Measurements from ENCODE around the gene KRTAP6-2.

KRTAP6-2 gene

DNA sequence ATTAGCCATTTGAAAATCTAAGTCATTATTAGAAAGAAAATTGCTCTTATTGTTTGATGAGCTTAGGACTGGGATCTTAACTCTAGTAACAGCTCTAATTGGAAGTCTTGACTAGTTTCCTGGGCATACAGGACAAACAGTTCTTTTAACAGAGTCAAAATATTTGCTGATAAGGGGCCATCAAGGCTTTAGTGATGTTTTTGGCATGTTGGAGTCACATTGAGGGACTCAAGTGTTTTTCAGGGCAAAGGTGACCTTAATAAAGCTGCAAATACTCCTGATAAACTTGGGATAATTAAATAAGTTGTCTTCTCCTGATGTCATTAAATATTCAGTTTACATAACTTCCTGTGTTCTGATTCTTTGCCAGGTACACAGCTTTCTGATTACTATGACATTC is 31.1 kb downstream of the KRTAP6-2 start:
- DNase-seq (ENCODE audit: low read depth) = no peak

- DNase-seq (ENCODE audit: low read depth) = no peak
Measured at GRCh38 chr21:30563630-30564029, 35.1 kb downstream of the KRTAP6-2 start.

DNA sequence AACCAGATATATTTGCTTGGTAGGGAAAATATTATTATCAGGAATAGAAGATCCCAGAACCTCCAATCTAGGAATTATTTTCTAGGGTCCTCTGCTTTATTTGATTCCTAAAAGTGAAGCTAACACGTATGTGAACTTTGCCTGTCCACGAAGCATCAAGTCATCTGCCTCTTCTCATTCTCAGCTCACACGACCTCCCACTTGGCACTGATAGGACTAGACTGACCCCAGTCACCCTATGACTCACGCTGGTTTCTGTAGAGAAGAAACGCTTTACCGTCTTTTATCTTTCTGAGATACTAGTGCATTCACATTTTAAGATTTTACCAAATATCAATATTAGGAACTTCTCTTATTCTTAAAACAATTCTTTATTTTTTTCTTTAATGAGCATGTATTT is 35.6 kb downstream of the KRTAP6-2 start:
- DNase-seq (ENCODE audit: low read depth) = no peak

- no peak for DNase-seq (ENCODE audit: low read depth)
Measured at GRCh38 chr21:30561957-30562356, 36.7 kb downstream of the KRTAP6-2 start.

- no peak for DNase-seq (ENCODE audit: low read depth)
Measured at GRCh38 chr21:30561264-30561895, 37.3 kb downstream of the KRTAP6-2 start, which contains the start of gene KRTAP19-7. Gene KRTAP19-7 (minus strand): TSS chr21:30561314. CDS start chr21:30561289, 25 bp downstream.

GRCh38 chr21:30555095-30555494 is 43.6 kb downstream of the KRTAP6-2 start:
- DNase-seq (ENCODE audit: low read depth) = no peak

GRCh38 chr21:30552782-30553181 is 45.9 kb downstream of the KRTAP6-2 start:
- no peak for DNase-seq (ENCODE audit: low read depth)

All from stimulated activated CD8-positive, alpha-beta memory T cell treated with anti-CD3 and anti-CD28 coated beads, Interleukin-4, amount 100 ng/mL, for 24 hours (primary cell).